HL-60/S4 (cell line): ENCODE results near the gene PRSS57.

Experiments used
- in situ Hi-C: fragments of 300-500 bp; cut with MboI; formaldehyde crosslinking; loops from 2 replicates; pipeline ENCODE4 v1.14.3; 2022; ENCODE audit warnings: low sequenced_read_pairs

PRSS57 gene

GRCh38 chr19:653425-653824 lies 41.8 kb downstream of the PRSS57 start:
- in situ Hi-C loops = no loop called here

- in situ Hi-C loops = no loop called here
These were observed 42.5 kb downstream of the PRSS57 start for GRCh38 chr19:652467-653389.

GRCh38 chr19:651991-652390 lies 43.3 kb downstream of the PRSS57 start:
- in situ Hi-C loops = no loop called here

GRCh38 chr19:651114-651818 lies 44.0 kb downstream of the PRSS57 start:
- in situ Hi-C loops = no loop called here

GRCh38 chr19:650121-650520 lies 45.1 kb downstream of the PRSS57 start:
- in situ Hi-C loops = no loop called here

- in situ Hi-C loops = no loop called here
These were observed 46.1 kb downstream of the PRSS57 start for GRCh38 chr19:648904-649801.

- in situ Hi-C loops = no loop called here
These were observed 46.9 kb downstream of the PRSS57 start for GRCh38 chr19:648305-648704.

GRCh38 chr19:647566-648284 lies 47.5 kb downstream of the PRSS57 start:
- in situ Hi-C loops = no loop called here

- in situ Hi-C loops = no loop called here
These were observed 48.3 kb downstream of the PRSS57 start for GRCh38 chr19:646779-647565.

GRCh38 chr19:645912-646778 lies 49.1 kb downstream of the PRSS57 start:
- in situ Hi-C loops = no loop called here

GRCh38 chr19:644789-645188 lies 50.5 kb downstream of the PRSS57 start:
- in situ Hi-C loops = no loop called here

- in situ Hi-C loops = no loop called here
These were observed 50.9 kb downstream of the PRSS57 start for GRCh38 chr19:644363-644762.

GRCh38 chr19:643736-644135 lies 51.5 kb downstream of the PRSS57 start:
- in situ Hi-C loops = no loop called here

- in situ Hi-C loops = no loop called here
These were observed 52.2 kb downstream of the PRSS57 start for GRCh38 chr19:642767-643727.

GRCh38 chr19:641702-642101 lies 53.5 kb downstream of the PRSS57 start:
- in situ Hi-C loops = no loop called here

- in situ Hi-C loops = no loop called here
These were observed 54.6 kb downstream of the PRSS57 start for GRCh38 chr19:640606-641189.

GRCh38 chr19:640161-640558 lies 55.1 kb downstream of the PRSS57 start:
- in situ Hi-C loops = no loop called here
